Glutamatergic neuron (in vitro differentiated cells): ENCODE data around the gene INPPL1. TPM values are rescaled to one million over a fixed set of nuclear protein-coding genes. Genes with fewer than 3 reads are reported as not detected.

Source experiments
- DNase-seq: peaks from one replicate; pipeline ENCODE4 v3.0.0; 2022
- H3K27ac Mint-ChIP-seq: one replicate; pipeline ENCODE4 v1.8.0; 2020; ENCODE audit warnings: mild to moderate bottlenecking, mixed read lengths, inconsistent platforms; ENCODE audit not compliant: unreplicated experiment
- H3K27me3 Mint-ChIP-seq: one replicate; pipeline ENCODE4 v1.8.0; 2020; ENCODE audit warnings: mild to moderate bottlenecking, moderate library complexity, mixed read lengths, inconsistent platforms; ENCODE audit not compliant: unreplicated experiment
- H3K36me3 Mint-ChIP-seq: one replicate; pipeline ENCODE4 v1.8.0; 2020; ENCODE audit warnings: mild to moderate bottlenecking, mixed read lengths, inconsistent platforms; ENCODE audit not compliant: unreplicated experiment
- H3K4me1 Mint-ChIP-seq: one replicate; pipeline ENCODE4 v1.8.0; 2020; ENCODE audit warnings: mild to moderate bottlenecking, low read depth, mixed read lengths, inconsistent platforms; ENCODE audit not compliant: unreplicated experiment
- H3K4me3 Mint-ChIP-seq: one replicate; pipeline ENCODE4 v1.8.0; 2020; ENCODE audit warnings: mild to moderate bottlenecking, mixed read lengths, inconsistent platforms; ENCODE audit not compliant: unreplicated experiment
- H3K9me3 Mint-ChIP-seq: one replicate; pipeline ENCODE4 v1.8.0; 2020; ENCODE audit warnings: mild to moderate bottlenecking, moderate library complexity, mixed read lengths, inconsistent platforms; ENCODE audit not compliant: unreplicated experiment
- CTCF ChIP-seq: fragments of 200-600 bp; sonication (generic); IDR thresholded peaks from one replicate; pipeline ENCODE4 v1.5.0; 2021; ENCODE audit not compliant: partially characterized antibody, unreplicated experiment
- total RNA-seq: library from RNA; stranded (reverse); fragmentation: NEBNext Ultra II Directional; extraction: Animal tissue kit (Norgen Biotek cat#: 25700); gene quantifications from one replicate; pipeline ENCODE4 v1.2.1, GENCODE V29; 2021; ENCODE audit not compliant: unreplicated experiment

Gene INPPL1
- total RNA-seq, 1 donor from 2014 or later: 62.8 TPM

- no peaks in the 10 kb centered on the region for H3K36me3 Mint-ChIP-seq
Observed at GRCh38 chr11:72223615-72224563, 678 bp upstream of the INPPL1 start.

GRCh38 chr11:72225411-72225951, 914 bp downstream of the INPPL1 start:
- Mint-ChIP-seq H3K9me3 (peaks cover 5% of the 10 kb centered on the region), H3K4me1 (peaks cover 9% of the 10 kb centered on the region), H3K36me3 (no peaks in the 10 kb centered on the region), H3K27ac (no peak overlapping the region), H3K27me3 (peaks cover 9% of the 10 kb centered on the region), H3K4me3 (peak overlapping the region; percentile 86)
- TF ChIP-seq CTCF: no peak
- no peak for DNase-seq

More at GRCh38 chr11:72223615-72224563, 678 bp upstream of the INPPL1 start:
- peak; percentile 66 for DNase-seq
- peak overlapping the region; percentile 89 for H3K4me3 Mint-ChIP-seq
- peaks cover 9% of the 10 kb centered on the region for H3K4me1 Mint-ChIP-seq
- peaks cover 2% of the 10 kb centered on the region for H3K9me3 Mint-ChIP-seq
- H3K27ac Mint-ChIP-seq: no peak overlapping the region
- no peak for TF ChIP-seq CTCF
- peaks cover 6% of the 10 kb centered on the region for H3K27me3 Mint-ChIP-seq

- Mint-ChIP-seq H3K4me3 (peak overlapping the region; percentile 42), H3K4me1 (peaks cover 9% of the 10 kb centered on the region), H3K9me3 (peaks cover 5% of the 10 kb centered on the region), H3K36me3 (no peaks in the 10 kb centered on the region), H3K27me3 (peaks cover 11% of the 10 kb centered on the region), H3K27ac (no peak overlapping the region)
- DNase-seq: no peak
- TF ChIP-seq CTCF: no peak
Observed at GRCh38 chr11:72226701-72227100, 2.1 kb downstream of the INPPL1 start.

DNA sequence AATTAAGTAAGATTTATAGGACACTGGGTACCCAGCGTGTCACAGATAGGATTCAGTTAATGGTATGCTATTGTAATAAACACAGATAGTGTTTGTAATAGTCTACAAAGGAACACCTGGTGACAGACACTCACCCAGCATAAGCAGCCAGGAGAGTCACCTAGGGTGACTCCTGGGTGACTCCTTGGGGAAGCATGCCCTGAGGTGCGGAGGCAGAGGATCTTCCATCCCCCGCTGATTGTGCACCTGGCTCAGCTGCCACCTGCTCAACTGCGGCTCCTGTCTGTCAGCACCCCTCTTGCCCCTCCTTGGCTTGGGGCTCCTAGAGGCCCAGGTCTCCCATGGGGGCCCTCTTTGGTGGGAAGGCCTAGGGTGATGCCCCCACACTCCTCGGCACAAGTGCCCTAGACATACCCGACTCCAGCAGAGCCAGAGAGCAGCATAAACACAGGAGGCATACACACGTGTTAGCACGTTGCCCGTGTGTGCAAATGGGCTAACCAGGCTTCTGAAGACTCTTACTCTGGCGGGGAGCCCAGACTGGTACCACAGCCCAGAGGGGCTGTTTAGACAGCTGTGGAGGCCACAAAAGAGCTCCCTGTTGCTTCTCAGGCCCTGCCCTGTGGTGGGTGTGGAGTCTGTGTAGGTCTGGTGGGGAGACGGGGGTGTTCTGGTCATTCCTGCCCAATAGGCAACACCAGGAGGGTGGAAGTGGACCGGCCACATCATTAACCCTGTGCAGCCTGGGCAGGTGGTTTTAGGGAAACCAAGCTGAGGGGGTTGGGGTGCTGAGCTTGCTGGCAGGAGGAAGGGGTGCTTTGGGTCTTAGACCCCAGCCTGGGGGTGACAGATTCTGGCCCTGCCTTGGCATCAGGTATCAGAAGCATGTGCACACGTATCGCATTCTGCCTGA, 3.0 kb downstream of the INPPL1 start:
- Mint-ChIP-seq H3K4me3 (no peak overlapping the region), H3K36me3 (no peaks in the 10 kb centered on the region), H3K9me3 (peaks cover 3% of the 10 kb centered on the region), H3K27me3 (peaks cover 8% of the 10 kb centered on the region), H3K27ac (no peak overlapping the region), H3K4me1 (peaks cover 9% of the 10 kb centered on the region)
- no peak for TF ChIP-seq CTCF
- no peak for DNase-seq
